ENCODE results near the gene CDC42EP1.

Gene CDC42EP1

DNA sequence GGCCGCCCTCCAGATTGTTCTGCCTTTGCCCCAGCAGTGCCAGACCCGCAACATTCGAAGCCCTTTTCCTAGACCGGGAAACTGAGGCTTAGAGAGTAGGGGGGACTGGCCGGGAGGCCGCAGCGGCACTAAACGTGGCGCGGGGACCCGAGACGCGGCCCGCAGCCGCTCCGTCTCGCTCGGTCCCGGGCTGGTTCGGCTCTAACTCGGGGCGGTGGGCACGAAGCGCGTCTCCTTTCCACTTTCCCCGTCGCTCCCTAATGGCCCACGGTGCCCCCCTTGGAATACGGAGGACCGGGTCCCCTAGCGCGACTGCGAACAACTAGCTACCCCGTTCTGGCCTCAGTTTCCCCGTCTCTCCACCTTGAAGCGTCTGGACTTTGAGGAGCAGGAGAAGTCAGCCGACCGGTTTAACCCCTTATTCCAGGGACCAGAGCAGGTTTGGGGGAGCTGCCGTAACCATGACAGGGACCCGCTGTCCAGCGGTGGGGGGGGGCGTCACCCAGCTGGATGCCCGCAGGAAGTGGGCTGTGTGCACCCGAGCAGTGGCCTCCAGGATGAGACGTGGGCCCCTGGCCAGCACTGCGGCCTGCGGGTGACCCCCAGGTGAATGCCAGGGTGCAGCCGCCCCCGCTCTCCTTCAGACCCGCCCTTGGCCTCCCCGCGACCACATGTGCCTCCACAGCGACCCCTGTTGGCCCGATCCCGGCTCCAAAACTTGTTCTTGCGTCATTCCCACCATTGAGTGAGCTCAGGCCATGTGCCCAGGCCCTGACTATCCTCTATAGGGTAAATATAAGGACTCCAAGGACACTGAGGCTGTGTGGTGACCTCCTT is 1.1 kb downstream of the CDC42EP1 start:
- peak; percentile 78 for TF ChIP-seq CTCF (IDR thresholded peaks at IDR 0.05; ENCODE audit: low read length, missing control alignments)
- DNase-seq (ENCODE audit: low read depth) = peak; percentile 91
- H3K4me3 ChIP-seq (replicated peaks; ENCODE audit: low read depth, low read length) = peak overlapping the region; percentile 89

GRCh38 chr22:37562049-37562875 is 2.0 kb downstream of the CDC42EP1 start:
- TF ChIP-seq CTCF (IDR thresholded peaks at IDR 0.05; ENCODE audit: low read length, missing control alignments) = no peak
- H3K4me3 ChIP-seq (replicated peaks; ENCODE audit: low read depth, low read length) = peak overlapping the region; percentile 89
- DNase-seq (ENCODE audit: low read depth) = no peak

- no peak for TF ChIP-seq CTCF (IDR thresholded peaks at IDR 0.05; ENCODE audit: low read length, missing control alignments)
- peak; percentile 97 for DNase-seq (ENCODE audit: low read depth)
Observed at GRCh38 chr22:37563153-37564081, 3.1 kb downstream of the CDC42EP1 start.

GRCh38 chr22:37564111-37564711 is 3.9 kb downstream of the CDC42EP1 start:
- peak overlapping the region; percentile 49 for H3K4me3 ChIP-seq (replicated peaks; ENCODE audit: low read depth, low read length)
- DNase-seq (ENCODE audit: low read depth) = peak; percentile 93
- TF ChIP-seq CTCF (IDR thresholded peaks at IDR 0.05; ENCODE audit: low read length, missing control alignments) = peak; percentile 27

More at GRCh38 chr22:37563153-37564081, 3.1 kb downstream of the CDC42EP1 start:
- peak overlapping the region; percentile 89 for H3K4me3 ChIP-seq (replicated peaks; ENCODE audit: low read depth, low read length)

DNA sequence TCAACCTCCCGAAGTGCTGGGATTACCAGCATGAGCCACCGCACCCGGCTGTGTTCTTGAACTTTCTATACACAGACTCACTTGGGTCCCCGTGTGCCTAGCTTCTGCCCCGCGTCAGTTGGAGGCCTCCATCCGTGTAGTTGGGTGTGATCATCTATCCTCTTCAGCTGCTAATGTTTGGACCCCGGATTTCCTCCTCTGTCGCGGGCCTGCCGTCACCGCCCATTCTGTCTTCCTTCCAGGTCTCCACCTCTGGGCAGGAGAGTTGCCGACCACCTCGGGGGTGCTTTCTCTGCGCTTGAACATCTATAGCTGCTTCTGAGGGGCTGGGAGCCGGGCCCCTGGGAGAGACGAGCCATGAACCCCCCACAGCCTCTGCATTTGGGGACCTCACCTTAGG is 5.5 kb downstream of the CDC42EP1 start:
- no peak for DNase-seq (ENCODE audit: low read depth)
- H3K4me3 ChIP-seq (replicated peaks; ENCODE audit: low read depth, low read length) = no peak overlapping the region
- TF ChIP-seq CTCF (IDR thresholded peaks at IDR 0.05; ENCODE audit: low read length, missing control alignments) = no peak

GRCh38 chr22:37566329-37566837 is 6.1 kb downstream of the CDC42EP1 start:
- H3K4me3 ChIP-seq (replicated peaks; ENCODE audit: low read depth, low read length) = no peak overlapping the region
- no peak for TF ChIP-seq CTCF (IDR thresholded peaks at IDR 0.05; ENCODE audit: low read length, missing control alignments)
- no peak for DNase-seq (ENCODE audit: low read depth)

All from fibroblast of pulmonary artery (primary cell).